H9 (cell line): ENCODE results near the gene ELAVL1. TPM values are rescaled to one million over a fixed set of nuclear protein-coding genes. Genes with fewer than 3 reads are reported as not detected.

ENCODE experiments used
- DNase-seq: peaks from one replicate; pipeline ENCODE4 v3.0.0-alpha.2; 2017
- H2AFZ ChIP-seq: one replicate; pipeline ENCODE4 v1.6.1; 2013; ENCODE audit warnings: mild to moderate bottlenecking, low read length, control low read depth, moderate library complexity
- H2AK5ac ChIP-seq: 2 replicates; pipeline ENCODE4 v1.6.1; 2013; ENCODE audit warnings: low read length, control low read depth, mixed read lengths; ENCODE audit not compliant: insufficient read length
- H2BK120ac ChIP-seq: one replicate; pipeline ENCODE4 v1.6.1; 2013; ENCODE audit warnings: low read depth, mild to moderate bottlenecking, low read length, control low read depth, inconsistent platforms; ENCODE audit not compliant: poor library complexity, severe bottlenecking
- H2BK12ac ChIP-seq: 2 replicates; pipeline ENCODE4 v1.6.1; 2013; ENCODE audit warnings: low read length, control low read depth, mixed read lengths, low read depth; ENCODE audit not compliant: insufficient read length
- H2BK15ac ChIP-seq: 2 replicates; pipeline ENCODE4 v1.6.1; 2013; ENCODE audit warnings: low read depth, low read length, control low read depth
- H2BK20ac ChIP-seq: one replicate; pipeline ENCODE4 v1.6.1; 2013; ENCODE audit warnings: low read depth, mild to moderate bottlenecking, low read length, control low read depth, inconsistent platforms; ENCODE audit not compliant: poor library complexity, severe bottlenecking
- H2BK5ac ChIP-seq: 2 replicates; pipeline ENCODE4 v1.6.1; 2013; ENCODE audit warnings: low read length, control low read depth, mixed read lengths; ENCODE audit not compliant: insufficient read length
- H3K14ac ChIP-seq: 2 replicates; pipeline ENCODE4 v1.6.1; 2013; ENCODE audit warnings: low read length, control low read depth; ENCODE audit not compliant: insufficient read depth
- H3K18ac ChIP-seq: 2 replicates; pipeline ENCODE4 v1.6.1; 2013; ENCODE audit warnings: low read depth, mild to moderate bottlenecking, mixed read lengths, low read length, control low read depth; ENCODE audit not compliant: insufficient read length
- H3K23ac ChIP-seq: 2 replicates; pipeline ENCODE4 v1.6.1; 2013; ENCODE audit warnings: low read length, control low read depth, mixed read lengths, low read depth; ENCODE audit not compliant: insufficient read length
- H3K23me2 ChIP-seq: 2 replicates; pipeline ENCODE4 v1.6.1; 2013; ENCODE audit warnings: low read depth, mild to moderate bottlenecking, mixed read lengths, low read length, control low read depth; ENCODE audit not compliant: insufficient read length, poor library complexity, severe bottlenecking
- H3K27ac ChIP-seq: 2 replicates; pipeline ENCODE4 v1.5.1; 2013; ENCODE audit warnings: low read length, control low read depth, mixed read lengths, low read depth; ENCODE audit not compliant: insufficient read length
- H3K27me3 ChIP-seq: 2 replicates; pipeline ENCODE4 v1.6.1; 2013; ENCODE audit warnings: low read length, control low read depth, inconsistent platforms; ENCODE audit not compliant: insufficient read depth
- H3K4ac ChIP-seq: 2 replicates; pipeline ENCODE4 v1.6.1; 2013; ENCODE audit warnings: low read depth, mild to moderate bottlenecking, control low read depth, inconsistent platforms, low read length, moderate library complexity
- H3K4me1 ChIP-seq: 2 replicates; pipeline ENCODE4 v1.6.1; 2013; ENCODE audit warnings: low read length, control low read depth, inconsistent platforms; ENCODE audit not compliant: insufficient read depth
- H3K4me2 ChIP-seq: 2 replicates; pipeline ENCODE4 v1.6.1; 2013; ENCODE audit warnings: low read length, control low read depth, mixed read lengths; ENCODE audit not compliant: insufficient read length, insufficient read depth
- H3K56ac ChIP-seq: 2 replicates; pipeline ENCODE4 v1.6.1; 2013; ENCODE audit warnings: low read depth, mild to moderate bottlenecking, mixed read lengths, low read length, control low read depth; ENCODE audit not compliant: insufficient read length
- H3K79me1 ChIP-seq: 2 replicates; pipeline ENCODE4 v1.6.1; 2013; ENCODE audit warnings: low read depth, mild to moderate bottlenecking, moderate library complexity, low read length, control low read depth, inconsistent platforms; ENCODE audit not compliant: insufficient read depth, poor library complexity, severe bottlenecking
- H3K79me2 ChIP-seq: 2 replicates; pipeline ENCODE4 v1.6.1; 2013; ENCODE audit warnings: low read length, control low read depth, inconsistent platforms; ENCODE audit not compliant: insufficient read depth
- H3K9ac ChIP-seq: 2 replicates; pipeline ENCODE4 v1.6.1; 2013; ENCODE audit warnings: low read length, control low read depth, mixed read lengths; ENCODE audit not compliant: insufficient read length; ENCODE audit errors: extremely low read depth
- H3K9me3 ChIP-seq: one replicate; pipeline ENCODE4 v1.6.1; 2013; ENCODE audit warnings: low read depth, low read length, inconsistent platforms; ENCODE audit not compliant: control insufficient read depth
- H3T11ph ChIP-seq: one replicate; pipeline ENCODE4 v1.6.1; 2013; ENCODE audit warnings: mild to moderate bottlenecking, low read length, control low read depth, inconsistent platforms
- H4K20me1 ChIP-seq: one replicate; pipeline ENCODE4 v1.6.1; 2013; ENCODE audit not compliant: control insufficient read depth, insufficient read length, insufficient read depth
- H4K5ac ChIP-seq: 2 replicates; pipeline ENCODE4 v1.6.1; 2013; ENCODE audit warnings: low read depth, mild to moderate bottlenecking, mixed read lengths, low read length, control low read depth; ENCODE audit not compliant: insufficient read length
- H4K8ac ChIP-seq: replicated peaks from 2 replicates; pipeline ENCODE4 v1.6.1; 2013; ENCODE audit warnings: low read length, control low read depth, mixed read lengths, low read depth; ENCODE audit not compliant: insufficient read length
- H4K91ac ChIP-seq: 2 replicates; pipeline ENCODE4 v1.6.1; 2013; ENCODE audit warnings: low read depth, mild to moderate bottlenecking, moderate library complexity, mixed read lengths, low read length, control low read depth; ENCODE audit not compliant: insufficient read length
- H3K27ac Mint-ChIP-seq, 3 experiments: 2 replicates in 2 of 3; 3 replicates in 1 of 3; pipeline ENCODE4 v1.8.0; 2020 to 2021; ENCODE audit warnings: mixed read lengths in 3 of 3, mild to moderate bottlenecking in 1 of 3, moderate library complexity in 1 of 3
- H3K27me3 Mint-ChIP-seq: 2 replicates; pipeline ENCODE4 v1.8.0; 2021; ENCODE audit warnings: low read depth, mild to moderate bottlenecking, moderate library complexity, mixed read lengths
- H3K36me3 Mint-ChIP-seq, 3 experiments: 2 replicates in 2 of 3; 3 replicates in 1 of 3; pipeline ENCODE4 v1.8.0; 2020 to 2021; ENCODE audit warnings: low read depth in 3 of 3, mixed read lengths in 3 of 3; ENCODE audit not compliant: insufficient read depth in 1 of 3
- H3K4me1 Mint-ChIP-seq, 2 experiments: 2 replicates each; pipeline ENCODE4 v1.8.0; 2020; ENCODE audit warnings: mixed read lengths in 2 of 2
- H3K4me3 Mint-ChIP-seq, 2 experiments: 2 replicates in 1 of 2; 3 replicates in 1 of 2; pipeline ENCODE4 v1.8.0; 2020 to 2021; ENCODE audit warnings: mild to moderate bottlenecking in 2 of 2, mixed read lengths in 2 of 2, moderate library complexity in 1 of 2
- H3K9me3 Mint-ChIP-seq, 2 experiments: 2 replicates in 1 of 2; 3 replicates in 1 of 2; pipeline ENCODE4 v1.8.0; 2020; ENCODE audit warnings: mild to moderate bottlenecking in 2 of 2, mixed read lengths in 2 of 2, moderate library complexity in 1 of 2
- CTCF ChIP-seq: fragments of 200-600 bp; sonication (generic); conservative IDR thresholded peaks from 3 replicates; pipeline ENCODE4 v1.8.0; 2021; ENCODE audit warnings: antibody characterized with exemption, mild to moderate bottlenecking
- WGBS: extraction: QIAGEN DNeasy Blood & Tissue Kit; methylation state at CpG from one replicate; pipeline ENCODE4 v1.1.7; 2013; ENCODE audit warnings: missing lambda C conversion rate, low lambda C conversion rate, mixed read lengths; ENCODE audit not compliant: insufficient read length; ENCODE audit errors: extremely low coverage; 5-methylcytosine and 5-hydroxymethylcytosine counted together
- total RNA-seq: library from RNA; stranded (reverse); gene quantifications from 2 replicates; pipeline ENCODE4 v1.2.1, GENCODE V29; 2021

The ELAVL1 gene
- total RNA-seq, 1 experiment from 2014 or later, result 149 TPM

GRCh38 chr19:7931221-7932061 is 74.0 kb downstream of the ELAVL1 start:
- no peak overlapping the region for H2BK15ac ChIP-seq
- TF ChIP-seq CTCF, result no peak
- no peak overlapping the region for H2AFZ ChIP-seq
- H4K8ac ChIP-seq, result no peak overlapping the region
- no peak overlapping the region for H3K14ac ChIP-seq
- H2AK5ac ChIP-seq, result no peak overlapping the region
- H3K9me3 Mint-ChIP-seq, result no peaks in the 10 kb centered on the region
- no peaks in the 10 kb centered on the region for H3K9me3 ChIP-seq
- peaks cover 22 to 71% (median 52%) of the 10 kb centered on the region in 3 experiments; a peak in 6 of 7 replicates for H3K36me3 Mint-ChIP-seq
- H3K27me3 Mint-ChIP-seq, result no peaks in the 10 kb centered on the region
- no peak overlapping the region for H3K4me3 Mint-ChIP-seq
- no peak overlapping the region for H3K23ac ChIP-seq
- no peak for DNase-seq
- H3T11ph ChIP-seq, result no peak overlapping the region
- H3K4ac ChIP-seq, result no peak overlapping the region
- no peak overlapping the region for H3K4me2 ChIP-seq
- H3K27ac Mint-ChIP-seq, result no peak overlapping the region
- no CpG with 5 or more reads among the region's 36 CpGs for WGBS
- peaks cover 2 to 6% of the 10 kb centered on the region in 2 experiments for H3K4me1 Mint-ChIP-seq
- H2BK20ac ChIP-seq, result no peak overlapping the region
- H3K79me1 ChIP-seq, result no peaks in the 10 kb centered on the region
- H3K4me1 ChIP-seq, result 0 out of 2 replicates have a peak, but pooled peaks cover 1% of the 10 kb centered on the region
- no peak overlapping the region for H3K56ac ChIP-seq
- H4K5ac ChIP-seq, result no peak overlapping the region
- no peak overlapping the region for H2BK5ac ChIP-seq
- H3K18ac ChIP-seq, result no peak overlapping the region
- H3K27ac ChIP-seq, result no peak overlapping the region
- H4K91ac ChIP-seq, result no peak overlapping the region
- no peak overlapping the region for H2BK12ac ChIP-seq
- no peaks in the 10 kb centered on the region for H3K79me2 ChIP-seq
- H3K23me2 ChIP-seq, result no peaks in the 10 kb centered on the region
- H3K9ac ChIP-seq, result no peak overlapping the region
- H3K27me3 ChIP-seq, result no peaks in the 10 kb centered on the region
- no peaks in the 10 kb centered on the region for H4K20me1 ChIP-seq
- no peak overlapping the region for H2BK120ac ChIP-seq
